M059J (cell line): Measurements from ENCODE around the gene THPO. TPM values are rescaled to one million over a fixed set of nuclear protein-coding genes. Genes with fewer than 3 reads are reported as not detected.
"Not testable (repeated sequence)": the region's sequence is repeated elsewhere in the genome, so short reads cannot be mapped to it uniquely, and the experiment has no call there.

Source experiments
- DNase-seq: peaks from one replicate; pipeline ENCODE4 v3.0.0-alpha.2; 2012; ENCODE audit warnings: low read depth
- total RNA-seq: library from RNA; depleted of rRNA; stranded (reverse); fragments of >200 nt; shearing (Covaris generic); gene quantifications from 2 replicates; pipeline ENCODE4 v1.2.3, GENCODE V29; 2014

The THPO gene
- total RNA-seq, 1 experiment from 2014 or later: not detected

DNA sequence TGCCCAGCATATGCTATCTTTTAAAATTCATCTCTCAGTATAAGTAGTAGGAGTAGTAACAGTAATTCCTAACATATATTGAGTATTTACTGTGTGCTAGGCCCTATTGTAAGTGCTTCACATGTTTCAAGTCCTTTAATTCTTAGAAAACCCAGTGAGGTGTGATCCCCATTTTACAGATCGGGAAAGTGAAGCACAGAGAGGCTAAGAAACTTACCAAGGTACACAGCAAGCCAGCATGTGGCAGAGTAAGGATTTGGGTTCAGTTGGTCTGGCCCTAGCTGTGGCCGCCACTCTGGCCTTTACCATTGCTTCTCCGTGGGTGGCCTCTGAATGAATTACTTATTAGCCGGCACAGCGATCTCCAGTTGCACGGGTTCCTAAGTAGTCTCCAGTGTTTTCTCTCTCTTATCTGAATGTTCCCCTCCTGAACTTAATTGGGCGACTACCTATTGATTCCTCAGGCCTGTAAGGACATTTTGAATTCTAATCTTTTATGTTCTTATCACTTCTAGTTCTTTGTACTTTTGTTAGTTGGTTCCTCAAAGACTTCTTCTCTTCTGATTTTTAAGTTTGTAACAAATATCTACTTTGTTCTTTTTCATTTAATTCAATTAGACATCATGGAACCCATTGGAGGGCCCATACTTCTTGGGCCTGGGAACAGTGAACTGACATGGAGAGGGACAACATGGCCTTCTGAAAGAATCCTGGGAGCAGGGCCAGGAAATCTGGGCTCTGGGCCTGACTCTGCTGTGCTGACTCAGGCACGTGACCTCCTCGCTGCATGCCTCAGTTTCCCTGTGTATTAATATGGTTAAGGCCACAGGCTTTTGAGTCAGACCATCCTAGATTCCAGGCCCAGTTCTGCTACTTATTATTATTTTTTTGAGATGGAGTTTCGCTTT is 28.2 kb downstream of the THPO start:
- no peak for DNase-seq

DNA sequence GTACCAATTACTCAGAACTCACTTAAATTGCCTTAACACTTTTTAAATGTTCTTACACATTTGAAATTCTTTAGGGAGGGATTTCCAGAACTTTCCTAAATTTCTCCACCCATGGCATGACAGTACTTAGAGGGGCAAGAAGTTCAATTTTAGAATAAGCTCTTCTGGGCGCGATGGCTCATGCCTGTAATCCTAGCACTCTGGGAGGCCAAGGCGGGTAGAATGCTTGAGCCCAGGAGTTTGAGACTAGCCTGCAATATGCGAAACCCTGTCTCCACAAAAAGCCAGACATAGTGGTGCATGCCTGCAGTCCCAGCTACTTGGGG is 30.0 kb downstream of the THPO start:
- DNase-seq: no peak

DNA sequence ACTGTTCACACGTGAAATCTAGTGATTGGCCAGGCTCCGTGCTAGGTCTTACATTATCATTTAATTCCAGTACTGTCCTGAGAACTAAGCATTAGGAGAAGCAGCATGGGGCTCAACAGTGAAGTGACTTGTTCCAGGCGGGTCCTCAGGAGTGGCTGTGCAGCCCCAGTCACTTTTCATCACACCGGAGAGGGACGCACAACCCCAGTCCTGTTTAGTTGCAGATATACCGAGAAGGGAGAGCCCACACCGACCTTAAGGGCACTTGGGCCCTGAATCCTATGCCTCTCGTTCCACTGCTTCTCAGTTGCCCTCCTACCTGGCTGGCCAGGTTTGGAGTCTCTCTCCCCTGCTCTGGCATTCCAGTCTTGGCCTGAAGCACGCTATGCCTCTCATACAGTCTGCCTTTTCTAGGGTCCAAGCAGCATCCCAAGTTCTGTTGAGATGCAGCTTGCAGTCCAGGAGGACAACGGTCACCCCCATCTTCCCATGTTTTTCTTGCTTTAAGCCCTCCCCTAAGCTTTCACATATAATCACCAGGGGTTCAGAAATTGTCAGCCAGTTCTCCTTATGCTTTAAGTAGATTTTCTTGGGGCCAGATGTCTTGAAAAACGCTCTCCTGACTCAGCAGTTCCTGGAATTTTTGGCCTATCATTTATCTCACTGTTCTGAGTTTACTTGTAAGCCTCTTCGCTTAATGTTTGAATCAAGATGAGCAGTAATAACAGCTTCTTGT is 30.5 kb downstream of the THPO start:
- DNase-seq: no peak

DNA sequence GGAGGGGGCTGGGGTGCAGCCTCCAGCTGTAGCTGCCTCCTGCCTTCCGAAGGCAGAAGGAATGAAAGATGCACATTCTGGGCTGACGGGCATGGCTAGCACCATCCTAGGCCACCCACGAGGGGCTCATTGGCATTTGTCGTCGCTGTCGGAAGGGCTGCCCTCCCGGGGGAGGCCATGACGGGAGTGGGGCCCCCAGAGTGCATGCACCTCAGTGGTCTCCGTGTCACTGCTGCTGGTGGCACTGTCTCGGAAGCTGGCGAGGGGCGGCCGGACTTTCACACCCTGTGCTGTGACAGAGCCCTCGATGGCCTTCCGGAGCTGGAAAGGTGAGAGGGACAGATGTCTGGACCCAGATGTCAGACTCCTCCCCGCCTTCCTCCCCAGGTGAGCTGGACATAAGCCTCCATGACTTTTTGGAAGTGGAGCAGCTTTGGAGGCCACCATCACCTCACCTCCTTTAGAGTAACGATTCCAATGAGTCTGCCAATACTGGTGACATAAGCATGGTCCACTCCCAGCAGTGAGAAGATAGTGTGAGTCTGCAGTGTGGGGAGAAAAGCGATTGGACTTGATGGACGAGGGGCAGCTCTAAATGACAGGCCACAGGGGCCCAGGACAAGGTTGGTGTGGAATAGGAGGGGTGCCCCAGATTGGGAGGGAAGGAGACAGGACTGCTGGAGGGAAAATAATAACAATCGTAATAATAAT is 31.4 kb downstream of the THPO start:
- DNase-seq: no peak

DNA sequence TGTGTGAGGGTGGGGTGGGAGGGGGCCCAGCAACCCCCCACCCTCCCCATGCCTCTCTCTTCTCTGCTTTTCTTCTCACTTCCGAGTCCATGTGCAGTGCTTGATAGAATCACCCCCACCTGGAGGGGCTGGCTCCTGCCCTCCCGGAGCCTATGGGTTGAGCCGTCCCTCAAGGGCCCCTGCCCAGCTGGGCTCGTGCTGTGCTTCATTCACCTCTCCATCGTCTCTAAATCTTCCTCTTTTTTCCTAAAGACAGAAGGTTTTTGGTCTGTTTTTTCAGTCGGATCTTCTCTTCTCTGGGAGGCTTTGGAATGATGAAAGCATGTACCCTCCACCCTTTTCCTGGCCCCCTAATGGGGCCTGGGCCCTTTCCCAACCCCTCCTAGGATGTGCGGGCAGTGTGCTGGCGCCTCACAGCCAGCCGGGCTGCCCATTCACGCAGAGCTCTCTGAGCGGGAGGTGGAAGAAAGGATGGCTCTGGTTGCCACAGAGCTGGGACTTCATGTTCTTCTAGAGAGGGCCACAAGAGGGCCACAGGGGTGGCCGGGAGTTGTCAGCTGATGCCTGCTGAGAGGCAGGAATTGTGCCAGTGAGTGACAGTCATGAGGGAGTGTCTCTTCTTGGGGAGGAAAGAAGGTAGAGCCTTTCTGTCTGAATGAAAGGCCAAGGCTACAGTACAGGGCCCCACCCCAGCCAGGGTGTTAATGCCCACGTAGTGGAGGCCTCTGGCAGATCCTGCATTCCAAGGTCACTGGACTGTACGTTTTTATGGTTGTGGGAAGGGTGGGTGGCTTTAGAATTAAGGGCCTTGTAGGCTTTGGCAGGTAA is 32.5 kb downstream of the THPO start:
- DNase-seq: peak; percentile 78

DNA sequence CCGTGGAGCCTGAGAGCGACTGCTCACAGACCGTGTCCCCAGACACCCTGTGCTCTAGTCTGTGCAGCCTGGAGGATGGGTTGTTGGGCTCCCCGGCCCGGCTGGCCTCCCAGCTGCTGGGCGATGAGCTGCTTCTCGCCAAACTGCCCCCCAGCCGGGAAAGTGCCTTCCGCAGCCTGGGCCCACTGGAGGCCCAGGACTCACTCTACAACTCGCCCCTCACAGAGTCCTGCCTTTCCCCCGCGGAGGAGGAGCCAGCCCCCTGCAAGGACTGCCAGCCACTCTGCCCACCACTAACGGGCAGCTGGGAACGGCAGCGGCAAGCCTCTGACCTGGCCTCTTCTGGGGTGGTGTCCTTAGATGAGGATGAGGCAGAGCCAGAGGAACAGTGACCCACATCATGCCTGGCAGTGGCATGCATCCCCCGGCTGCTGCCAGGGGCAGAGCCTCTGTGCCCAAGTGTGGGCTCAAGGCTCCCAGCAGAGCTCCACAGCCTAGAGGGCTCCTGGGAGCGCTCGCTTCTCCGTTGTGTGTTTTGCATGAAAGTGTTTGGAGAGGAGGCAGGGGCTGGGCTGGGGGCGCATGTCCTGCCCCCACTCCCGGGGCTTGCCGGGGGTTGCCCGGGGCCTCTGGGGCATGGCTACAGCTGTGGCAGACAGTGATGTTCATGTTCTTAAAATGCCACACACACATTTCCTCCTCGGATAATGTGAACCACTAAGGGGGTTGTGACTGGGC is 33.3 kb downstream of the THPO start:
- DNase-seq: no peak

DNA sequence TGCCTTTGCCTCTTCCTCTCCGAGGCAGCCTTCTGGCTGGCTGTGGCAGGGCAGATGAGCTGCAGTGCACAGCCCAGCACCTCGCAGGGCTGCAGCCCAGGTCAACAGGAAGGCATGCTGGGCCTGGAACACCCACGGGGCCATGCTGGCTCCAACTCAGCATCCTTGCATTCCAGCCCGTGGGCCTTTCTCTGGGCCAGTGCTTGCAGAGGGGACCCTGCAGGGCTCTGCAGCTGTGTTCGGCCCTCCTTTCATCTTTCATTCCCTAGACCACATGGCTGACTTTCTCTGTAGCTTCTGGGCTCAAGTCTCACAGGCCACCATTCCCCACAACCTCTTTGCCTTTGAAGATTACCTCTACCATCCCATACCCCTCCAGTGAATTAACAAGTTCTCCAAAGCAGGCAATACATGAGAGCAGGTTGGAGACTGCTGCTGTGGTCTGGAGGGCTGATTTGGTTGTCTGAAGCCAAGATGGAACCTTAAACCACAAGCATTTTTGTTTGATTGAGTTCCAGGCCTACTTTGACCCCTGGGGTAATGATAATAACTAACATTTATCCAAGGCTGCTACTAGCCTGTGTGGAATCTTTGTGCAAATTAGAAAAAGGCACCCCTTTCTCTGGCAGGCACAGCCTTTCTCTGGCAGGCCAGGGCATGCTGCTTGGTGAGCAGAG is 34.7 kb downstream of the THPO start:
- peak; percentile 41 for DNase-seq

DNA sequence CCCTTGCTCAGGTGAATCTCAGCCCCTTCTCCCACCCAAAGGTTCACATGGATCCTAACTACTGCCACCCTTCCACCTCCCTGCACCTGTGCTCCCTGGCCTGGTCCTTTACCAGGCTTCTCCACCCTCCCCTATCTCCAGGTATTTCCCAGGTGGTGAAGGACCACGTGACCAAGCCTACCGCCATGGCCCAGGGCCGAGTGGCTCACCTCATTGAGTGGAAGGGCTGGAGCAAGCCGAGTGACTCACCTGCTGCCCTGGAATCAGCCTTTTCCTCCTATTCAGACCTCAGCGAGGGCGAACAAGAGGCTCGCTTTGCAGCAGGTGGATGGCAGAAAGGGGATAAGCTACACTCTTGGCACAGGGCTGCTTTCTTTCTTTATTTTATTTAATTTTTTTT is 36.1 kb downstream of the THPO start:
- no peak for DNase-seq

DNA sequence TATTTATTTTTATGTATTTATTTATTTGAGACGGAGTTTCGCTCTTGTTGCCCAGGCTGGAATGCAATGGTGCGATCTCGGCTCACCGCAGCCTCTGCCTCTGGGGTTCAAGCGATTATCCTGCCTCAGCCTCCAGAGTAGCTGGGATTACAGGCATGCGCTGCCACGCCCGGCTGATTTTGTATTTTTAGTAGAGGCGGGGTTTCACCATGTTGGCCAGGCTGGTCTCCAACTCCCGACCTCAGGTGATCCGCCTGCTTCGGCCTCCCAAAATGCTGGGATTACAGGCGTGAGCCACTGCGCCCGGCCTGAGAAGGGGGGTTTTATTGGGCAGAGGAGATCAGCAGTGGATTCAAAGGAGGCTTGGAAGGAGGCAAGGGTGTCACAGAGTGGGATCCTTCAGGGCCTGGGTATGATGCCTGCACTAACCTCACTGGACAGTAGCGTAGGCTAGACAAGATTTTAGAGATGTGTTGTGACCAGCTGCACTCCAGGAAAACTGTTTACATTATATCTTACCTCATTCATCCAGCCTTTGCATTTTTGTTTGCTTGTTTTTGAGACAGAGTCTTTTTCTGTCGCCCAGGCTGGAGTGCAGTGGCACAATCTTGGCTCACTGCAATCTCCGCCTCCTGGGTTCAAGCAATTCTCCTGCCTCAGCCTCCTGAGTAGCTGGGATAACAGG is 38.4 kb downstream of the THPO start:
- DNase-seq: not testable (repeated sequence)

DNA sequence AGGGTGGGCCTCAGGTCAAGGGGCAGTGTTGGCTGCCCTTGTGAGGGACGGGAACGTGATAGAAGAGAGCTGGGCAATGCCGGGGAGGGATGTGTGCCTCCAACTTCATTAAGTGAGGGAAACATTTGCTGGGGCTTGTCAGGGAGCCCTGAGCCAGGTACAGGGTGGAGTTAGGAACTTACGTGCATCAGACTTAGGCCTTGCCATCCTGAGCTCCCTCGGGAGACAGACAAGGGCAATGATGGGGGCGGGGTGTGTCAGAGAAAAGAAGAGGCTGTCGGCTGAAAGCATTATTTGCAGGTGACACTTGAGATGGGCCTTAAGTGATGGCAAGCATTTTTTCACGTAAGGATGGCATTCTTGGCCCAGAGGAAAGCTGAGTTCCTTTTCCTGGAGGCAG is 39.0 kb downstream of the THPO start:
- no peak for DNase-seq

DNA sequence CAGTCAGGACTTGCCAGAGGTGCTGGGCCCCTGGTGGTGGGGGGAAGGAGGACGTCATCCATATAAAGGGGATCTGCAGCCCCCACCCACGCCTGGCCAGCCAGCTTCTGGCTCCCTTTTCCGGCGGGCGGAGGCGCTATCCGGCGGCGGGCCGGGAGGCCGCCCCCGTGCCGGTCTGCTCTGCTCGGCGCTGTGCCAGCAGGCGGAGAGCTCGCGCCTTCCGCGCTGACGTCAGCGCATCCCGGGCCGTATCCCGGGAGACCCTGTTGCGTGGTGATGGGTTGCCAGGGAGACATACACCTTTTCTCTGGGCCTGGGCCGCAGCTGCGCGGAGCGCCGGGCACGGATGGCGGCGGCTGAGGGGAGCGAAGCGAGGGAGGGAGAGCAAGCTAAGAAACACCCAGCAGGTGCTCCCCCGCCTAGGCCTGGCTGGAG is 39.5 kb downstream of the THPO start:
- DNase-seq: no peak

DNA sequence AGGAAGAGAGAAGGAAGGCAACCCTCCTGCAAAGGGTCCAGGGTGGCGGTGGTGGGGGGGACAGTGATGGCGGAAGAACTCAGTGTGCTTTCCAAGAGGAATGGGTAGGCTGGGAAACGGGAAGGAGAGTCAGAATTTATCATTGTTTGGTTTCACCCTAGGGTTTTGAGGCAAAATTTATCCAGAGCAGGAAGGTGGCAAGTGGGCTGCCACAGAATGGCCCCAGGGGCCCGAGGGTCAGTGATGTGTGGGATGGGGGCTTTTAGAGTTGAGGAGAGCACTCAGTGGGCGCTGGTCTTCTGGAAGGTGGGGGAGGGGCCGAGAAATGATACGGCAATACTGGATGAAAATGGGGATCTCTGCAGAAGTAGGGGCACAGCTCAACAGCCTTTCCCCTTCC is 40.0 kb downstream of the THPO start:
- no peak for DNase-seq

DNA sequence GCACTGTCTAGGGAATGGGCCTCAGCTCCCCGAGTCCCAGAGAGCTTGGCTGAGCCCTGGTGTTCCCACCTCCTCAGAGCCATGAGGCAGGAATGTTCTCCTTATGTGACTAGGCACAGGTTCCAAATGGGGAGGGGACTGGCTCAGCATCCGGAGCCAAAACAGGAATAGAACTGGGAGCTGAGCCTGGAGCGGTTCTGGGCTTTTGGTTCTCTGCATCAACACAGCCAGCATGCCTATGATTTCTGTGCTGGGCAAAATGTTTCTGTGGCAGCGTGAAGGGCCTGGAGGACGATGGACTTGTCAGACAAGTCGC is 40.6 kb downstream of the THPO start, which contains the start of gene FAM131A:
Gene FAM131A, plus strand, starts transcription at position 202 of the 316 bp plus-strand sequence. Its CDS starts 31 bp downstream, at position 233.
- DNase-seq: no peak

DNA sequence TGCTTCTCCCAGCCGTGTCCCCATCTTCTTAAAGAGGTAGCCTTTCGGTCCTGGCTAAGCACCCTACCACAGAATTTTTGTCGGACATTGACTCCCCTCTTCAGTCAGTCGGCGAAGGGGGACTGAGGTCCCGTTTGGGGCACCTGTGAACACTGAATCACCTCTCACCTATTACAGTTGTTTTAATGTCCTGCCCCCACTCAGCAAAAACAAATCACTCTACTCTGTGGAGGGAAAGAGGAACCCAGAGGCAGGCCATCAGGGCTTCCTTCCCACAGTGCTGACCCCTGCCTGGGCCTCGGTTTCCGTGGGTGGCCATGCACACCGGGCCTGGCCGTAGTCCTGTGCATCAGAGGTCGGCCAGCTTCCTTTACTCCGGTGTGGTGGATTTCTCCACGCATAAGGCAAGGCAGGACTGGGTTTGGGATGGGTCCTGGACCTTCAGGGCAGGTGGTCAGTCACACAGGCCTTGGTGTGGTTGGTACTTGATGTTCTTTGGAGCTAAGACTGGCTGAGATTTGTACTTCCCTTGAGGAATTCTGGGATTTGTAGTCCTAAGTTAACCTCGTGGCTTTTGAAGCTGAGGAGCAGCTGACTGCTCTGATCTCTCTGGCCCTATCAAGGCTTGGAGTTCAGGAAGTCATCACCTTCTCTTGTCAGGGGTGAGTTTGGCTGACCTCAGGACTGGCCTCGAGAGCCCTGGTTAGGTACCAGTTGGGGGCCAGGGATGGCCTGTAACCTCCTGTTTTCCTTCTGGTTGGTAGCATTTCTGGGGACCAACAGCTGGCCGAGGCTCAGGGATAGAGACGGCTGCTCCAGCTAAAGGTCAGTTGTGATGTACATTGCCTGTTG is 41.2 kb downstream of the THPO start:
- DNase-seq: peak; percentile 55

DNA sequence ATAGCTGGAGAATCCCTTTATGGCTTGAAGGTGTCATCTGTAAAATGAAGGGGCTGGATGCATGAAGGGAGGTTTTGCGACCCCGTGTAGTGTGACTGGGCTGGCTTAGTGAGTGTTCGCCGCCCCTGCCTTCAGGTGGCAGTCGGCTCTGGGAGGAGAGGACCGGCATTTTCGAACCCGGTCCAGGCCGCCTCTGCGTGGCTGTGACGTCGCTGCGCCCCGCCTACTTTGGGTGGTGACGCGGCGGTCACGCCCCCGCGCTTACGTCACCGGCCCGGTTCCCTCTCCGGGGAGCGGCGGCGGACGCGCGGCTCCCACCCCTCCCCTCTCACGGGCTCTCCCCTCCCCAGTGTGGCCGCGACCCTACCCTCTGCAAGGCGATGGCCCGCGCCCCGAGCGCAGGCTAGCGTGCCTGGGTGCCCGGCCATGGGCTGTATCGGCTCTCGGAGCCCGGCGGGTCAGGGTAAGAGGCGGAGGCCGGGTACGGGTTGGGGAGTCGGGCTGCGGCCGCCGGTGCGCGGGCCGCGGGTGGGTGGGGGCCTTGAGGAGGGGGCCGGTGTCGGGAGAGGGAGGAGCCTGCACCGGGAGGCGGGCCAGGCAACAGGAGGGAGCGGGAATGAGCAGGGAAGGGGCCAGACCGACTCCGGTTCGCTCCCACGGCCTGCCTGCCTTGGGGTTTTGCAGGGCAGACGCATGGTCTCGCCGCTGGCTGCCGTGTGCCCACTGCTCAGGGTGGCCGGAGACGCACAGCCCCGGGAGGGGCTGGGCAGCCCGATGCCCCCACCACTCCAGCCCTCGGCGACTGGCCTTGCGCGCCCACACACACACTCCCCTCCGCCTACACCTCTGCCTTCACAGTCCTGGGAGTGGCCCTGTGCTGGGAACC is 42.1 kb downstream of the THPO start:
- peak; percentile 73 for DNase-seq

DNA sequence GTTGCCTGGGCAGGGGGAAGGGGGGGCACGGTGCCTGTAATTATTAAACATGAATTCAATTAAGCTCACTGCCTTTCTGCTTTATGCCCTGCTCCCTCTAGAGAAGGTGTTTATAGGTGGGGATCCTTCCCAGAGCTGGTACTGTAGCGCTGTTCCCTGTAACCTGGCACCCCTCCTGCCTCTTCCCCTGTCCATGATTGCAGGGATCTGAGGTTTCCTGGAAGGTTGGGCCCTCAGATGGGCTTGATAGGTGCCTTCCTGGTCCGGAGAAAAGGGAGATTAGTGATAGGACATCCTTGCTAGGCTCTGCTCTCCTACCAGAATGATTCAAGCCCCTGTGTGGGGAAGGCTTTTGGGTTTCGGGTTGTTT is 42.7 kb downstream of the THPO start:
- DNase-seq: peak; percentile 56

DNA sequence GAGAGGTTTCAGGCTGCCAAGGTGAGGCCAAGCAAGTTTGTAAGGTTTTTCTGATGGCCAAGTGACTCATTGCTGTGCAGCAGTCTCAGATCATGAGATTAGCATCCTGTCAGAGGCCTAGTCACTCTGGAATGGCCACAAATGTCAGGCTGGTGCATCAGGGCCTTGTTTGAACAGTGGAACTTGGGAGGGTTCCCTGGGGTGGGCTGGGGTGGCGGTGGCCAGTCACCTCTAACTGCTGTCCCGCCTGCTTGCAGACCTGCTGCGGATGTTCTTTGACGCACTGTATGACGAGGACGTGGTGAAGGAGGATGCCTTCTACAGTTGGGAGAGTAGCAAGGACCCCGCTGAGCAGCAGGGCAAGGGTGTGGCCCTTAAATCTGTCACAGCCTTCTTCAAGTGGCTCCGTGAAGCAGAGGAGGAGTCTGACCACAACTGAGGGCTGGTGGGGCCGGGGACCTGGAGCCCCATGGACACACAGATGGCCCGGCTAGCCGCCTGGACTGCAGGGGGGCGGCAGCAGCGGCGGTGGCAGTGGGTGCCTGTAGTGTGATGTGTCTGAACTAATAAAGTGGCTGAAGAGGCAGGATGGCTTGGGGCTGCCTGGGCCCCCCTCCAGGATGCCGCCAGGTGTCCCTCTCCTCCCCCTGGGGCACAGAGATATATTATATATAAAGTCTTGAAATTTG is 43.4 kb downstream of the THPO start:
- peak; percentile 95 for DNase-seq
